ENCODE data around the gene IL27RA.

DNA sequence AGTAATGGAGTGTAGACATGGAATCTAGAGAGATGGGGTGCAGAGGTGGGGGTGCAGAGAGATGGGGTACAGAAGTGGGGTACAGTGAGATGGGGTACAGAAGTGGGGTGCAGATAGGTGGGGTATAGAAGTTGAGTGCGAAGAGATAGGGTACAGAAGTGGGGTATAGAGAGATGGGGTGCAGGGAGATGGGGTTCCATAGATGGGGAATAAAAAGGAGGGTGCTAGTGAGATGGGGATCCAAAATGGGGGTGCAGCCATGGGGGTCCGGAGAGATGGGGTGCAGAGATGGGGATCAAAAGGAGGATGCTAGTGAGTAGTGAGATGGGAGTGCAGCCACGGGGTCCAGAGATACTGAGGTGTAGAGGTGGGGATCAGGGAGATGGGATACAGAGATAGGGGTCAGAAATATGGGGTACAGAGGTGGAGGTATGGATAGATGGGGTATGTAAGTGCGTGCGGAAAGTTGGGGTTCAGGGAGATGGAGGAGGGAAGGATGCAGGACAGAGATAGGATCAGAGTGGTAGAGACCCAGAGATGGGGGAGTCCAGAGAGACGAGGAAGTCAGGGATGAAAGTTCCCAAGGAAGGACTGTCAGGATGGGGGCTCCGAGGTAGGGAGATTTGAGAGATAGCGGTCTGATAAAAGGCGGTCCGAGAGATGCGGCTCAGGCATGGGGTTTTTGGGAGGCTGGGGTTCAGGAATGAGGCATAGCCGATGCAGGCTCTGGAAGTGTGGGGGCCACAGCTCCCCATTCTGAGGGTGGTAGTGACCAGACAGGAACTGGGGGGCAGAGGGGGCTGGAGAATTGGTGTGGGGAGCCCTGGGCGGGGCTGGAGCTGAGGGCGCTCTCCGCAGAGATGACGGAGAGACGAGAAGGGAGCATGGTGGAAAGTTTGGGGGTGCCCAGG, 26.9 kb downstream of the IL27RA start:
- no peak for TF ChIP-seq POLR2AphosphoS5 (IDR thresholded peaks at IDR 0.05; ENCODE audit: borderline replicate concordance, low read depth, low read length)
- no peak for TF ChIP-seq EZH2 (IDR thresholded peaks at IDR 0.05)
